Pancreas (tissue), 10 donors: ENCODE data around the gene FHIT. TPM values are rescaled to one million over a fixed set of nuclear protein-coding genes. Genes with fewer than 3 reads are reported as not detected.

Experiments
- ATAC-seq, 4 donors: fragments of 200-7000 bp; cut with Tn5 transposase; one replicate each; pipeline versions ENCODE4 v1.8.0 to v1.9.1; 2020; ENCODE audit warnings: mild to moderate bottlenecking in 4 of 4, moderate library complexity in 4 of 4
- DNase-seq, 6 donors: peaks; one replicate each; pipeline ENCODE4 v3.0.0-alpha.2; 2020
- FAIRE-seq: peaks from 2 replicates; lab custom pipeline; 2012; peaks lifted over from hg19 to GRCh38; lab: Jason Lieb, UNC
- H3K27ac ChIP-seq, 4 donors: fragments of 200-600 bp; sonication (generic); 1 replicate in 3 of 4; 2 replicates in 1 of 4; pipeline versions ENCODE4 v1.5.0 to v1.8.0; 2020
- H3K27me3 ChIP-seq, 4 donors: fragments of 200-600 bp; one replicate each; pipeline ENCODE4 v1.8.0; 2021
- H3K36me3 ChIP-seq, 3 donors: fragments of 200-600 bp; sonication (generic) in 1 of 3; one replicate each; pipeline versions ENCODE4 v1.5.0 to v1.8.0; 2020 to 2021
- H3K4me1 ChIP-seq, 3 donors: fragments of 200-600 bp; one replicate each; pipeline ENCODE4 v1.8.0; 2021
- H3K4me3 ChIP-seq, 4 donors: fragments of 200-600 bp; sonication (generic) in 2 of 4; one replicate each; pipeline versions ENCODE4 v1.5.0 to v1.8.0; 2020 to 2021
- H3K9me3 ChIP-seq, 4 donors: fragments of 200-600 bp; one replicate each; pipeline ENCODE4 v1.8.0; 2021
- CTCF ChIP-seq, 4 donors: fragments of 200-600 bp; sonication (generic) in 3 of 4; IDR thresholded peaks; one replicate each; pipeline versions ENCODE4 v1.5.0 to v1.8.0; 2021; ENCODE audit warnings: antibody characterized with exemption in 4 of 4
- WGBS, 2 donors: extraction: QIAGEN DNeasy Blood & Tissue Kit; methylation state at CpG; one replicate each; pipeline ENCODE4 v1.1.7; 2013; 5-methylcytosine and 5-hydroxymethylcytosine counted together
- intact Hi-C, 3 donors: fragments of 100-400 bp; cut with DNase I; formaldehyde crosslinking; loops; one replicate each; pipeline versions ENCODE4 v1.11.1 to v1.14.2; 2022
- polyA plus RNA-seq, 2 donors: library from polyadenylated mRNA; stranded (reverse); fragments of 200-250 nt; gene quantifications; one replicate each; pipeline ENCODE4 v1.2.3, GENCODE V29; 2013
- total RNA-seq, 6 donors: library from RNA; stranded (reverse); fragmentation: NEBNext Ultra II Directional in 4 of 6; extraction: Animal tissue kit (Norgen Biotek cat#: 25700) in 4 of 6; gene quantifications; one replicate each; pipeline versions ENCODE4 v1.2.1 to v1.2.4, GENCODE V29; 2021 to 2023
- donor health status: healthy with polysubstance abuse.
- donor health status: DM: no; HTN: no; CAD: no; lungs with moderate emphysema.
- donor health status: DM: no; HTN: no; CAD: no.
- donor health status: control.
- donor health status: control.
- donor health status: Bipolar disorder and iron deficiency.
- donor health status: DM: yes; HTN: yes; CAD: no.
- donor health status: DM: no; HTN: no; CAD: no.
- donor health status: DM: no; HTN: no; CAD: no.
- donor health status: DM: yes; HTN: yes; CAD: no.

The FHIT gene
- 10 to 100 TPM in 3 of 6 donors, 1 to 10 TPM in 3; 6.8 to 15.7 (median 9.2) TPM for total RNA-seq
- polyA plus RNA-seq: 1 to 10 TPM; 4.8 to 7.0 TPM

- intact Hi-C loops: no loop called here
- Histone ChIP-seq H3K27ac (peak within 1 kb of the TSS; percentile 79 to 92 (median 87)), H3K4me1 (peaks cover 7 to 9% (median 8%) of the 10 kb centered on the region in 3 donors), H3K36me3 (no peaks in the 10 kb centered on the region), H3K9me3 (no peaks in the 10 kb centered on the region), H3K4me3 (peak within 1 kb of the TSS; percentile 58 to 81 (median 70)), H3K27me3 (no peaks in the 10 kb centered on the region)
- peak; percentile 91 to 98 (median 96) for DNase-seq
- peak; percentile 49 for FAIRE-seq
- ATAC-seq: peak; percentile 90 to 97 (median 92)
- TF ChIP-seq CTCF (IDR thresholded peaks at IDR 0.05): no peak
- 1% methylated on average over 40 to 41 of the region's 41 CpGs for WGBS, 2 donors
These were observed at the start of gene FHIT for GRCh38 chr3:61251174-61251972. TSS of gene FHIT (minus strand) at chr3:61251452.

GRCh38 chr3:61300786-61301185 is 49.5 kb upstream of the FHIT start:
- ATAC-seq (no peak), FAIRE-seq (no peak), DNase-seq (no peak)
- 68 to 76% methylated on average over 2 of the region's 2 CpGs for WGBS, 2 donors
- no peaks in the 10 kb centered on the region for H3K36me3 ChIP-seq
- H3K9me3 ChIP-seq: no peaks in the 10 kb centered on the region
- no peaks in the 10 kb centered on the region for H3K27me3 ChIP-seq
- no peak overlapping the region for H3K27ac ChIP-seq
- no peak for TF ChIP-seq CTCF (IDR thresholded peaks at IDR 0.05)
- intact Hi-C loops: no loop called here
- no peak overlapping the region for H3K4me3 ChIP-seq
- no peaks in the 10 kb centered on the region for H3K4me1 ChIP-seq

- intact Hi-C loops: no loop called here
- Histone ChIP-seq H3K36me3 (no peaks in the 10 kb centered on the region), H3K27ac (no peak overlapping the region), H3K9me3 (no peaks in the 10 kb centered on the region), H3K4me1 (no peaks in the 10 kb centered on the region), H3K27me3 (no peaks in the 10 kb centered on the region), H3K4me3 (no peak overlapping the region)
- WGBS, 2 donors: 62 to 67% methylated on average over 4 of the region's 4 CpGs
- no peak for TF ChIP-seq CTCF (IDR thresholded peaks at IDR 0.05)
- FAIRE-seq (no peak), ATAC-seq (no peak), DNase-seq (no peak)
These were observed 48.7 kb upstream of the FHIT start for GRCh38 chr3:61300006-61300380.

GRCh38 chr3:61299343-61300005 is 48.2 kb upstream of the FHIT start:
- FAIRE-seq: no peak
- DNase-seq: no peak
- 70 to 77% methylated on average over 3 of the region's 3 CpGs for WGBS, 2 donors
- Histone ChIP-seq H3K36me3 (no peaks in the 10 kb centered on the region), H3K27ac (no peak overlapping the region), H3K9me3 (no peaks in the 10 kb centered on the region), H3K27me3 (no peaks in the 10 kb centered on the region), H3K4me1 (no peaks in the 10 kb centered on the region), H3K4me3 (no peak overlapping the region)
- TF ChIP-seq CTCF (IDR thresholded peaks at IDR 0.05): no peak
- intact Hi-C loops: no loop called here
- no peak for ATAC-seq
